ENCODE data around the gene CCDC102A.

DNA sequence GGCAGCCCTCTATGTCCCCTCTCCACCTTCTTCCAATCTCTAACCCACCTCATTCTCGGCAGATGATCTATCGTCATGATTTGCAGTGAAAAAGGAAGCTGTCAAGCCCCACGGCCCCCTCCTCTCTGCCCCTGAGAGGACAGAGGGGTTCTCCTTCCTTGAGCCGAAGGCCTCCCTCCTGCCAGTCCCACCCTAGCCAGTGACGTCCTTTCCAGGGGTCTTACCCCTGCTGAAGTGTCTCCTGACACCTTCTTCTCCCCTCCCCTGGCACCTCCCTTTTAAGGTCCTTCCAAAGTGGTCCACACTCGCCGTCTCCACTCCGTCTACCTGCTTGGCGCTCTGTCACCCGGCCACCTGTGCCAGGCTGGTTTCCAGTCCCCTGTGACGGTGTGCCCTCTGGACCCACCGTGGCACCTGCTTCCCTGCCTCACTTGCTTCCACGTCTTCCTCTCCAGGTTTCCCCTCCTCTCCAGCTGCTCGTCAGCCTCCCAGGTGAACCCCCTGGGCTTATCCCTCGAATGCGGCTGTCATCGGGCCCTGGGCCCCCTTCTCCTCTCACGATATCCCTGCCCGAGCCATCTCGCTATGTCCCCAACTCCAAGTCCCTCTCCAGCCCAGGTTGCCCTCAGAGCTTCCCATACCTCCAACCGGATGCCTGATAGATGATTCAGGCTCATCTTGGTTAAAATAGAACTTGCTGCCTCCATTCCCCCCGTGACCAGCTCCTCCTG is 5.7 kb downstream of the CCDC102A start:
- no peak for TF ChIP-seq POLR2A (IDR thresholded peaks at IDR 0.05)
- TF ChIP-seq, protein P1, sequence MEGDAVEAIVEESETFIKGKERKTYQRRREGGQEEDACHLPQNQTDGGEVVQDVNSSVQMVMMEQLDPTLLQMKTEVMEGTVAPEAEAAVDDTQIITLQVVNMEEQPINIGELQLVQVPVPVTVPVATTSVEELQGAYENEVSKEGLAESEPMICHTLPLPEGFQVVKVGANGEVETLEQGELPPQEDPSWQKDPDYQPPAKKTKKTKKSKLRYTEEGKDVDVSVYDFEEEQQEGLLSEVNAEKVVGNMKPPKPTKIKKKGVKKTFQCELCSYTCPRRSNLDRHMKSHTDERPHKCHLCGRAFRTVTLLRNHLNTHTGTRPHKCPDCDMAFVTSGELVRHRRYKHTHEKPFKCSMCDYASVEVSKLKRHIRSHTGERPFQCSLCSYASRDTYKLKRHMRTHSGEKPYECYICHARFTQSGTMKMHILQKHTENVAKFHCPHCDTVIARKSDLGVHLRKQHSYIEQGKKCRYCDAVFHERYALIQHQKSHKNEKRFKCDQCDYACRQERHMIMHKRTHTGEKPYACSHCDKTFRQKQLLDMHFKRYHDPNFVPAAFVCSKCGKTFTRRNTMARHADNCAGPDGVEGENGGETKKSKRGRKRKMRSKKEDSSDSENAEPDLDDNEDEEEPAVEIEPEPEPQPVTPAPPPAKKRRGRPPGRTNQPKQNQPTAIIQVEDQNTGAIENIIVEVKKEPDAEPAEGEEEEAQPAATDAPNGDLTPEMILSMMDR (IDR thresholded peaks at IDR 0.05) = no peak
- no peak for TF ChIP-seq POLR2AphosphoS5 (IDR thresholded peaks at IDR 0.05)
